HL-60/S4 treated with retinoic acid at 250 ng/mL for 4 days and 3 days (cell line): Measurements from ENCODE around the gene CHTOP.

Source experiments
- in situ Hi-C: fragments of 300-500 bp; cut with MboI; formaldehyde crosslinking; loops from 2 replicates; pipeline ENCODE4 v1.7.0; 2022; ENCODE audit warnings: low sequenced_read_pairs

CHTOP gene

GRCh38 chr1:153612755-153613331 lies 21.0 kb upstream of the CHTOP start, which contains the start of gene S100A16:
TSS of gene S100A16 (minus strand) at chr1:153613137. CDS start at chr1:153608151, 4,986 bp downstream.
- in situ Hi-C loops, result no loop called here

GRCh38 chr1:153613406-153613805 lies 20.5 kb upstream of the CHTOP start:
- in situ Hi-C loops, result no loop called here

- in situ Hi-C loops, result no loop called here
Observed at GRCh38 chr1:153614189-153614900, 19.5 kb upstream of the CHTOP start.

GRCh38 chr1:153614906-153615305 lies 19.0 kb upstream of the CHTOP start:
- in situ Hi-C loops, result no loop called here

GRCh38 chr1:153615406-153615805 lies 18.5 kb upstream of the CHTOP start:
- in situ Hi-C loops, result no loop called here

GRCh38 chr1:153616144-153616916 lies 17.5 kb upstream of the CHTOP start, which contains the start of gene S100A14:
TSS of gene S100A14 (minus strand) at chr1:153616325. CDS start at chr1:153615858, 467 bp downstream.
- in situ Hi-C loops, result no loop called here

GRCh38 chr1:153616917-153617311 lies 17.0 kb upstream of the CHTOP start:
- in situ Hi-C loops, result no loop called here

GRCh38 chr1:153617663-153618062 lies 16.2 kb upstream of the CHTOP start:
- in situ Hi-C loops, result no loop called here

GRCh38 chr1:153619171-153619570 lies 14.7 kb upstream of the CHTOP start:
- in situ Hi-C loops, result no loop called here

GRCh38 chr1:153623101-153623500 lies 10.8 kb upstream of the CHTOP start:
- in situ Hi-C loops, result no loop called here

- in situ Hi-C loops, result no loop called here
Observed at GRCh38 chr1:153624965-153625611, 8.8 kb upstream of the CHTOP start.

- in situ Hi-C loops, result no loop called here
Observed at GRCh38 chr1:153626477-153626903, 7.4 kb upstream of the CHTOP start.

- in situ Hi-C loops, result no loop called here
Observed at GRCh38 chr1:153626904-153627714, 6.8 kb upstream of the CHTOP start, which contains the start of gene S100A13. TSS of gene S100A13 (minus strand) at chr1:153627505. CDS start at chr1:153626472, 1,033 bp downstream.

GRCh38 chr1:153627715-153628626 lies 5.9 kb upstream of the CHTOP start, which contains the start of gene S100A1:
TSS of gene S100A1 (plus strand) at chr1:153628434. CDS start at chr1:153630522, 2,088 bp downstream.
- in situ Hi-C loops, result no loop called here

GRCh38 chr1:153628638-153629342 lies 5.1 kb upstream of the CHTOP start:
- in situ Hi-C loops, result no loop called here

- in situ Hi-C loops, result no loop called here
Observed at GRCh38 chr1:153629343-153629665, 4.6 kb upstream of the CHTOP start.

GRCh38 chr1:153629971-153630370 lies 3.9 kb upstream of the CHTOP start:
- in situ Hi-C loops, result no loop called here

GRCh38 chr1:153630384-153630783 lies 3.5 kb upstream of the CHTOP start:
- in situ Hi-C loops, result no loop called here
